AG04450 (cell line): Measurements from ENCODE around the gene LRP3. TPM values are rescaled to one million over a fixed set of nuclear protein-coding genes. Genes with fewer than 3 reads are reported as not detected.
"Not testable (repeated sequence)": the region's sequence is repeated elsewhere in the genome, so short reads cannot be mapped to it uniquely, and the experiment has no call there.

Experiments used
- CTCF ChIA-PET: fragments of 300-600, 350-600 bp; formaldehyde crosslinking; extraction: SDS; loops from one replicate; lab custom pipeline; 2022; ENCODE audit warnings: antibody characterized with exemption, inconsistent platforms; lab: Charles Lee
- POLR2A ChIA-PET: fragments of 350-600 bp; formaldehyde crosslinking; extraction: SDS; loops from one replicate; lab custom pipeline; 2021; ENCODE audit warnings: antibody characterized with exemption, inconsistent platforms; lab: Yijun Ruan, JAX
- DNase-seq: peaks from one replicate; pipeline ENCODE4 v3.0.0-alpha.2; 2011; ENCODE audit warnings: low read depth, low spot score
- H3K27ac ChIP-seq: one replicate; pipeline ENCODE4 v1.5.1; 2012; ENCODE audit warnings: low read depth, low read length, control low read depth
- H3K27me3 ChIP-seq: one replicate; pipeline ENCODE4 v1.6.0; 2012; ENCODE audit warnings: low read length; ENCODE audit not compliant: control insufficient read depth, insufficient read depth
- H3K4me3 ChIP-seq: 2 replicates; pipeline ENCODE4 v1.5.1; 2011; ENCODE audit warnings: mild to moderate bottlenecking, low read depth, low read length, control low read depth
- H3K9me3 ChIP-seq: 2 replicates; pipeline ENCODE4 v1.5.1; 2012; ENCODE audit warnings: low read length; ENCODE audit not compliant: control insufficient read depth, insufficient read depth
- polyA plus RNA-seq: library from polyadenylated mRNA; depleted of rRNA; stranded (reverse); fragments of >200 nt; gene quantifications from 2 replicates; pipeline ENCODE4 v1.2.3, GENCODE V29; 2011
- TF ChIP-seq, protein P1 (sequence below): IDR thresholded peaks from 2 replicates; pipeline ENCODE4 v1.5.1; 2011; ENCODE audit warnings: low read depth, low read length, control low read depth, inconsistent platforms

The LRP3 gene
- polyA plus RNA-seq, 1 experiment: 9.5 TPM

DNA sequence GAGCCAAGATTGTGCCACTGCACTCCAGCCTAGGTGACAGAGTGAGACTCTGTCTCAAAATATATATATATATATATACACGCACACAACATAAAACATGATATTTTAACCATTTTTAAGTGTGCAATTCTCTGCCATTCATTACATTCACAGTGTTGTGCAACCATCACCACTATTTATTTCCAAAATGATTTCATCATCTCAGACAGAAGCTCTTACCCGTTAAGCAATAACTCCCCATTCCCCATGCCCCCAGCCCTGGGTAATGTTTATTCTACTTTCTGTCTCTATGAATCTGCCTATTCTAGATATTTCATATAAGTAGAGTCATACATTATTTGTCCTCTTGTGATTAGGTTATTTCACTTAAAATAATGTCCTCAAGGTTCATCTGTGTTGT, 42.0 kb upstream of the LRP3 start:
- H3K9me3 ChIP-seq: no peaks in the 10 kb centered on the region
- no peak overlapping the region for H3K27ac ChIP-seq
- DNase-seq: no peak
- CTCF ChIA-PET: interaction anchor here (1.1 to 5.0 kb wide), 3 partner anchors 25 to 83 kb away, joined by 4 to 33 read pairs (median 12); no protein-coding TSS in a partner anchor
- TF ChIP-seq, protein P1, sequence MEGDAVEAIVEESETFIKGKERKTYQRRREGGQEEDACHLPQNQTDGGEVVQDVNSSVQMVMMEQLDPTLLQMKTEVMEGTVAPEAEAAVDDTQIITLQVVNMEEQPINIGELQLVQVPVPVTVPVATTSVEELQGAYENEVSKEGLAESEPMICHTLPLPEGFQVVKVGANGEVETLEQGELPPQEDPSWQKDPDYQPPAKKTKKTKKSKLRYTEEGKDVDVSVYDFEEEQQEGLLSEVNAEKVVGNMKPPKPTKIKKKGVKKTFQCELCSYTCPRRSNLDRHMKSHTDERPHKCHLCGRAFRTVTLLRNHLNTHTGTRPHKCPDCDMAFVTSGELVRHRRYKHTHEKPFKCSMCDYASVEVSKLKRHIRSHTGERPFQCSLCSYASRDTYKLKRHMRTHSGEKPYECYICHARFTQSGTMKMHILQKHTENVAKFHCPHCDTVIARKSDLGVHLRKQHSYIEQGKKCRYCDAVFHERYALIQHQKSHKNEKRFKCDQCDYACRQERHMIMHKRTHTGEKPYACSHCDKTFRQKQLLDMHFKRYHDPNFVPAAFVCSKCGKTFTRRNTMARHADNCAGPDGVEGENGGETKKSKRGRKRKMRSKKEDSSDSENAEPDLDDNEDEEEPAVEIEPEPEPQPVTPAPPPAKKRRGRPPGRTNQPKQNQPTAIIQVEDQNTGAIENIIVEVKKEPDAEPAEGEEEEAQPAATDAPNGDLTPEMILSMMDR: no peak
- no peak overlapping the region for H3K4me3 ChIP-seq
- H3K27me3 ChIP-seq: no peaks in the 10 kb centered on the region
- POLR2A ChIA-PET: interaction anchor here (0.6 to 1.1 kb wide), 2 partner anchors 21 to 25 kb away, joined by 3 to 12 read pairs; no protein-coding TSS in a partner anchor

DNA sequence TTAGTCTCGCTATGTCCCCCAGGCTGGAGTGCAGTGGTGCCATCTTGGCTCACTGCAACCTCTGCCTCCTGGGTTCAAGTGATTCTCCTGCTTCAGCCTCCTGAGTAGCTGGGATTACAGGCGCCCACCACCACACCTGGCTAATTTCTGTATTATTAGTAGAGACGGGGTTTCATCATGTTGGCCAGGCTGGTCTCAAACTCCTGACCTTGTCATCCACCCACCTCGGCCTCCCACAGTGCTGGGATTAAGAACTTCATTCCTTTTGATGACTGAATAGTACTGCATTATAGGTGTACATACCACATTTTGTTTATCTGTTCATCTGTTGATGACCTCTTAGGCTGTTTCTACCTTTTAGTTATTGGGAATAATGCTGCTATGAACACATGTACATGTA, 41.5 kb upstream of the LRP3 start:
- not testable (repeated sequence) for H3K4me3 ChIP-seq, H3K27ac ChIP-seq, H3K27me3 ChIP-seq, H3K9me3 ChIP-seq, DNase-seq
- ChIA-PET POLR2A (interaction anchor here (0.6 to 1.1 kb wide), 2 partner anchors 21 to 24 kb away, joined by 3 to 12 read pairs; no protein-coding TSS in a partner anchor), CTCF (interaction anchor here (1.6 to 5.0 kb wide), 2 partner anchors 25 to 32 kb away, joined by 12 to 33 read pairs; no protein-coding TSS in a partner anchor)

GRCh38 chr19:33154313-33154712, 39.8 kb upstream of the LRP3 start:
- CTCF ChIA-PET: interaction anchor here (4.1 kb wide), 1 partner anchor 30 kb away, joined by 15 read pairs; no protein-coding TSS in a partner anchor
- H3K27me3 ChIP-seq, H3K4me3 ChIP-seq, H3K27ac ChIP-seq, H3K9me3 ChIP-seq, POLR2A ChIA-PET, DNase-seq: not testable (repeated sequence)

GRCh38 chr19:33156334-33156733, 37.8 kb upstream of the LRP3 start:
- ChIA-PET CTCF (interaction anchor here (3.1 to 4.1 kb wide), 2 partner anchors 12 to 28 kb away, joined by 8 to 15 read pairs; no protein-coding TSS in a partner anchor), POLR2A (no interaction called here)
- H3K9me3 ChIP-seq: no peaks in the 10 kb centered on the region
- no peak overlapping the region for H3K4me3 ChIP-seq
- no peak overlapping the region for H3K27ac ChIP-seq
- H3K27me3 ChIP-seq: no peaks in the 10 kb centered on the region
- DNase-seq: no peak
- TF ChIP-seq, protein P1: no peak

- ChIA-PET POLR2A (no interaction called here), CTCF (interaction anchor here (3.1 to 4.1 kb wide), 2 partner anchors 13 to 26 kb away, joined by 8 to 15 read pairs; no protein-coding TSS in a partner anchor)
- TF ChIP-seq, protein P1: no peak
- DNase-seq: no peak
- no peak overlapping the region for H3K4me3 ChIP-seq
- H3K27ac ChIP-seq: no peak overlapping the region
- H3K27me3 ChIP-seq: no peaks in the 10 kb centered on the region
- no peaks in the 10 kb centered on the region for H3K9me3 ChIP-seq
Observed at GRCh38 chr19:33157906-33158305, 36.2 kb upstream of the LRP3 start.

DNA sequence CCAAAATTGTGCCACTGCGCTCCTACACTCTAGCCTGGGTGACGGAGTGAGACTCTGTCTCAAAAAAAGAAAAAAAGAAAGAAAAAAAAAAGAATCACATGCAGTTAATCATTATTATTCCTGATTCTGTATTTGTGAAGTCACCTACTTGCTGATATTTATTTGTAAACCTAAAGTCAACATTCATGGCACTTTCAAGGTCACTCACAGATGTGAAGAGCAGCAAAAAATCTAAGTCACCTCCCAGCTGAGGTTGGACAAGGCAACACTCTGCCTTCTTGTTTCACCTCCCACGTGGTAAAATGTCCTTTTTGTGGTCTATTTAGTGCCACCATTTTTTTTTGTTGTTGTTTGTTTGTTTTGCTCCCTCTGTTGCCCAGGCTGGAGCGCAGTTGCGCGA, 35.8 kb upstream of the LRP3 start:
- ChIA-PET CTCF (interaction anchor here (1.4 to 4.1 kb wide), 3 partner anchors 14 to 33 kb away, joined by 3 to 15 read pairs (median 8); no protein-coding TSS in a partner anchor), POLR2A (no interaction called here)
- Histone ChIP-seq H3K27ac (no peak overlapping the region), H3K27me3 (no peaks in the 10 kb centered on the region), H3K9me3 (no peaks in the 10 kb centered on the region), H3K4me3 (no peak overlapping the region)
- TF ChIP-seq, protein P1: no peak
- DNase-seq: no peak
